HCT116 (cell line): ENCODE measurements around the gene NDUFAF5. TPM values are rescaled to one million over a fixed set of nuclear protein-coding genes. Genes with fewer than 3 reads are reported as not detected.

Experiments used
- ATAC-seq: fragments of 200-7000 bp; cut with Tn5 transposase; 2 replicates; pipeline ENCODE4 v1.9.1; 2020; ENCODE audit warnings: mild to moderate bottlenecking, moderate library complexity
- BruUV-seq: library from RNA; stranded (reverse); fragments of 400-500 nt; replicated peaks from 2 replicates; lab custom pipeline; 2021; lab: Mats Ljungman, UMichigan
- CTCF ChIA-PET: fragments of 300-600 bp; sonication (Branson Sonifier 250); formaldehyde crosslinking; loops from one replicate; lab custom pipeline; 2021; ENCODE audit warnings: antibody characterized with exemption; lab: Charles Lee
- POLR2A ChIA-PET: fragments of 300-600, 350-600 bp; sonication (Branson Sonifier 250); formaldehyde crosslinking; loops from one replicate; lab custom pipeline; 2021; ENCODE audit warnings: antibody characterized with exemption; lab: Charles Lee
- RAD21 ChIA-PET, 2 experiments: fragments of 300-600 bp; sonication (Branson Sonifier 250); formaldehyde crosslinking; loops; one replicate each; lab custom pipeline; 2023; ENCODE audit warnings: low total read pairs in 2 of 2; ENCODE audit not compliant: uncharacterized antibody in 2 of 2, unreplicated experiment in 2 of 2, low non-redundant PET in 1 of 2; lab: Charles Lee
- DNase-seq: peaks from one replicate; pipeline ENCODE4 v3.0.0-alpha.2; 2010; ENCODE audit warnings: low read depth, low spot score
- H2AFZ ChIP-seq: fragments of 200-600 bp; shearing (Covaris generic), sonication (generic); 2 replicates; pipeline ENCODE4 v1.6.1; 2017; ENCODE audit warnings: low read depth, mixed run types, mixed read lengths, antibody characterized with exemption, low read length; ENCODE audit not compliant: poor library complexity, severe bottlenecking
- H3K27ac ChIP-seq: 2 replicates; pipeline ENCODE4 v1.5.1; 2012; ENCODE audit warnings: low read depth, low read length
- H3K27me3 ChIP-seq: fragments of 200-600 bp; sonication (generic); 2 replicates; pipeline ENCODE4 v1.6.1; 2016; ENCODE audit warnings: mixed run types, low read length, mixed read lengths; ENCODE audit not compliant: insufficient read depth
- H3K36me3 ChIP-seq, 2 experiments: fragments of 200-500 bp in 1 of 2; fragments of 200-600 bp in 1 of 2; sonication (Bioruptor generic) in 1 of 2; sonication (generic) in 1 of 2; 2 replicates each; pipeline versions ENCODE4 v1.5.1 to v1.6.1; 2014 to 2016; ENCODE audit warnings: low read length in 2 of 2, inconsistent platforms in 1 of 2, mixed read lengths in 1 of 2, mixed run types in 1 of 2; ENCODE audit not compliant: insufficient read depth in 2 of 2, control insufficient read depth in 1 of 2
- H3K4me1 ChIP-seq, 2 experiments: fragments of 200-600 bp in 1 of 2; sonication (generic) in 1 of 2; 2 replicates each; pipeline versions ENCODE4 v1.5.1 to v1.6.1; 2012 to 2017; ENCODE audit warnings: low read length in 2 of 2, inconsistent platforms in 1 of 2, mild to moderate bottlenecking in 1 of 2, mixed read lengths in 1 of 2, mixed run types in 1 of 2, moderate library complexity in 1 of 2; ENCODE audit not compliant: insufficient read depth in 2 of 2, control insufficient read depth in 1 of 2
- H3K4me2 ChIP-seq: fragments of 200-600 bp; sonication (generic); 2 replicates; pipeline ENCODE4 v1.6.1; 2017; ENCODE audit warnings: mixed run types, low read length, mixed read lengths
- H3K4me3 ChIP-seq, 2 experiments: fragments of 200-600 bp in 1 of 2; sonication (generic) in 1 of 2; replicated peaks in 1 of 2; 2 replicates each; pipeline ENCODE4 v1.5.1; 2011 to 2016; ENCODE audit warnings: low read length in 2 of 2, control low read depth in 1 of 2, low read depth in 1 of 2, mild to moderate bottlenecking in 1 of 2, mixed read lengths in 1 of 2, mixed run types in 1 of 2
- H3K79me2 ChIP-seq: fragments of 200-600 bp; sonication (generic); 2 replicates; pipeline ENCODE4 v1.6.1; 2017; ENCODE audit warnings: mild to moderate bottlenecking, mixed run types, low read length, moderate library complexity, mixed read lengths; ENCODE audit not compliant: insufficient read depth
- H3K9ac ChIP-seq: fragments of 200-600 bp; sonication (generic); 2 replicates; pipeline ENCODE4 v1.6.1; 2016; ENCODE audit warnings: low read length, mixed read lengths
- H3K9me2 ChIP-seq: fragments of 200-600 bp; sonication (generic), shearing (Covaris generic); 2 replicates; pipeline ENCODE4 v1.6.1; 2017; ENCODE audit warnings: mixed run types, mild to moderate bottlenecking, moderate library complexity; ENCODE audit not compliant: insufficient read depth
- H3K9me3 ChIP-seq, 2 experiments: fragments of 200-500 bp in 1 of 2; fragments of 200-600 bp in 1 of 2; sonication (Bioruptor generic) in 1 of 2; sonication (generic) in 1 of 2; 2 replicates each; pipeline ENCODE4 v1.6.1; 2014 to 2017; ENCODE audit warnings: low read length in 2 of 2, mixed read lengths in 2 of 2, inconsistent platforms in 1 of 2, low read depth in 1 of 2, mild to moderate bottlenecking in 1 of 2, mixed run types in 1 of 2, moderate library complexity in 1 of 2; ENCODE audit not compliant: control insufficient read depth in 1 of 2, insufficient read depth in 1 of 2
- H4K20me1 ChIP-seq: fragments of 200-600 bp; sonication (generic), shearing (Covaris generic); 2 replicates; pipeline ENCODE4 v1.6.1; 2017; ENCODE audit warnings: mixed run types, mild to moderate bottlenecking, moderate library complexity; ENCODE audit not compliant: insufficient read depth
- CBX3 ChIP-seq: IDR thresholded peaks from 2 replicates; pipeline ENCODE4 v1.6.1; 2012; ENCODE audit warnings: low read depth
- CEBPB ChIP-seq: IDR thresholded peaks from 2 replicates; pipeline ENCODE4 v1.6.1; 2012; ENCODE audit warnings: low read depth
- EGR1 ChIP-seq: IDR thresholded peaks from 2 replicates; pipeline ENCODE4 v1.6.1; 2012; ENCODE audit warnings: low read depth
- ELF1 ChIP-seq: IDR thresholded peaks from 2 replicates; pipeline ENCODE4 v1.6.1; 2012; ENCODE audit warnings: low read depth, borderline replicate concordance
- EZH2 ChIP-seq: fragments of 200-600 bp; sonication (generic); IDR thresholded peaks from 2 replicates; pipeline ENCODE4 v1.6.1; 2017; ENCODE audit warnings: antibody characterized with exemption, mixed run types
- EZH2phosphoT487 ChIP-seq: fragments of 200-600 bp; IDR thresholded peaks from 2 replicates; pipeline ENCODE4 v1.6.1; 2018; ENCODE audit warnings: antibody characterized with exemption, borderline replicate concordance
- FOSL1 ChIP-seq: IDR thresholded peaks from 2 replicates; pipeline ENCODE4 v1.6.1; 2012; ENCODE audit warnings: low read depth
- JUND ChIP-seq: IDR thresholded peaks from 2 replicates; pipeline ENCODE4 v1.6.1; 2012
- POLR2A ChIP-seq: IDR thresholded peaks from 2 replicates; pipeline ENCODE4 v1.7.0; 2011; ENCODE audit warnings: borderline replicate concordance; ENCODE audit not compliant: insufficient read depth, insufficient read length; ENCODE audit errors: extremely low read depth
- POLR2AphosphoS5 ChIP-seq: IDR thresholded peaks from 2 replicates; pipeline ENCODE4 v1.6.1; 2011; ENCODE audit warnings: mild to moderate bottlenecking, low read depth, low read length, moderate library complexity
- RAD21 ChIP-seq: IDR thresholded peaks from 2 replicates; pipeline ENCODE4 v1.6.1; 2012; ENCODE audit warnings: low read depth, mild to moderate bottlenecking
- SP1 ChIP-seq: IDR thresholded peaks from 2 replicates; pipeline ENCODE4 v1.6.1; 2012; ENCODE audit warnings: low read depth
- SRF ChIP-seq: IDR thresholded peaks from 2 replicates; pipeline ENCODE4 v1.6.1; 2012; ENCODE audit warnings: low read depth
- YY1 ChIP-seq: IDR thresholded peaks from 2 replicates; pipeline ENCODE4 v1.6.1; 2011; ENCODE audit warnings: low read length, low read depth, moderate library complexity, mild to moderate bottlenecking; ENCODE audit not compliant: insufficient replicate concordance; ENCODE audit errors: extremely low read depth
- ZFX ChIP-seq: fragments of 450-650 bp; IDR thresholded peaks from 2 replicates; pipeline ENCODE4 v1.6.1; 2017
- ZNF274 ChIP-seq: fragments of 200-500 bp; sonication (Bioruptor generic); IDR thresholded peaks from 2 replicates; pipeline ENCODE4 v1.6.1; 2014; ENCODE audit warnings: mild to moderate bottlenecking, low read depth, low read length, inconsistent platforms
- intact Hi-C: fragments of 100-400 bp; cut with micrococcal nuclease; formaldehyde crosslinking; loops from 2 replicates; pipeline ENCODE4 v1.10.0; 2022
- total RNA-seq: library from RNA; stranded (reverse); gene quantifications from one replicate; pipeline ENCODE4 v1.2.1, GENCODE V29; 2021; ENCODE audit not compliant: unreplicated experiment
- TF ChIP-seq, protein P1 (sequence below): IDR thresholded peaks from 2 replicates; pipeline ENCODE4 v1.6.1; 2012
- TF ChIP-seq, protein P2 (sequence below): IDR thresholded peaks from 2 replicates; pipeline ENCODE4 v1.6.1; 2012

The NDUFAF5 gene
- total RNA-seq, 1 experiment from 2014 or later: 30.8 TPM

DNA sequence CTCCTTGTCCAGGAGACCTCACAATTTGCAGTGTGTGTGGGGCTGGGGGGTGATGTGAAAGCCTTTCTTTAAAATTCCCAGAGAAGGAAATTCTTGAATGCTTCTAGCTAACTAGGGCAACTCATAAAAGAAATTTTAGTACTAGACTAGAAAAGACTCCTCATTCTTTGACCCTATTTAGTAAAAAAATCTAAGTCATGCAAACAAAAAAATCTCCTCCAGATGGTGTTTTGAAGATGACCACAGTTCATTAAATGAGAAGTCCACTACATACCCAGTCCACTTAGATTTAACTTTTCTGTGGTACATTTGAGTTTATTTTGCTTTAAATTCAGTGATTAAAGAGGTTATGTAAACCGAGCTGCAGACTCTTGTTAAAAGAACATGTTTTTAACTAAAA, 67.5 kb downstream of the NDUFAF5 start:
- no peak overlapping the region for H2AFZ ChIP-seq
- DNase-seq (no peak), ATAC-seq (no peak)
- H3K9me3 ChIP-seq: no peaks in the 10 kb centered on the region
- TF ChIP-seq SP1: no peak
- no peak for TF ChIP-seq ELF1
- TF ChIP-seq JUND: no peak
- peaks cover 4% of the 10 kb centered on the region; the same call in 1 of the 2 replicates for H3K27me3 ChIP-seq
- ChIA-PET CTCF (no interaction called here), POLR2A (no interaction called here), RAD21 (no interaction called here)
- H4K20me1 ChIP-seq: no peaks in the 10 kb centered on the region
- no peak overlapping the region for H3K4me2 ChIP-seq
- no peaks in the 10 kb centered on the region for H3K36me3 ChIP-seq
- intact Hi-C loops: no loop called here
- H3K79me2 ChIP-seq: no peaks in the 10 kb centered on the region
- no peaks in the 10 kb centered on the region for H3K9me2 ChIP-seq
- H3K27ac ChIP-seq: no peak overlapping the region
- BruUV-seq: no TSS peak
- H3K4me3 ChIP-seq: no peak overlapping the region
- H3K4me1 ChIP-seq: no peaks in the 10 kb centered on the region
- no peak overlapping the region for H3K9ac ChIP-seq

DNA sequence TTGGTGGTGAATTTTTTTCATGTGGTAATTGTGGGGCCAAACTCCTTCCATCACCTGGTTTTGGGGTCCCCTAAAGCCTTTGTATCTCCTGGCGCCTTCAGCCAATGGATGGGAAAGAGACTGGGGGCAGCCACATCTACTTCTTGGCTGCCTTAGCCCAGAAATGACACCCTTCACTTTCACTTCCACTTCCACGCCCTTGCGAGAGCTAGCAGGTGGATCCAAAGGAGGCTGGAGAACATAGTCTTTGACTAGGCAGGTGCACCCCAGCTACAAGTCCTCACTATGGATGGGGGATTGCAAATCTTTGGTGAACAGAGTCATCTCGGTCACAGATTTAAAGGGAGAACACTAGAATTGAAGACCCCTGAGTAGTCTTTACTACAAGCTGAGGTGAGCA, 70.8 kb downstream of the NDUFAF5 start:
- H4K20me1 ChIP-seq: no peaks in the 10 kb centered on the region
- ChIA-PET POLR2A (no interaction called here), CTCF (no interaction called here), RAD21 (no interaction called here)
- no peak overlapping the region for H2AFZ ChIP-seq
- no peaks in the 10 kb centered on the region for H3K4me1 ChIP-seq
- H3K4me3 ChIP-seq: no peak overlapping the region
- no peaks in the 10 kb centered on the region for H3K9me2 ChIP-seq
- BruUV-seq: no TSS peak
- peaks cover 4% of the 10 kb centered on the region; the same call in 1 of the 2 replicates for H3K27me3 ChIP-seq
- no peak for DNase-seq
- intact Hi-C loops: no loop called here
- no peaks in the 10 kb centered on the region for H3K79me2 ChIP-seq
- no peak overlapping the region for H3K9ac ChIP-seq
- H3K9me3 ChIP-seq: no peaks in the 10 kb centered on the region
- no peak for ATAC-seq
- no peaks in the 10 kb centered on the region for H3K36me3 ChIP-seq
- H3K27ac ChIP-seq: no peak overlapping the region
- no peak overlapping the region for H3K4me2 ChIP-seq
- no peak for TF ChIP-seq YY1
- TF ChIP-seq, protein P1, sequence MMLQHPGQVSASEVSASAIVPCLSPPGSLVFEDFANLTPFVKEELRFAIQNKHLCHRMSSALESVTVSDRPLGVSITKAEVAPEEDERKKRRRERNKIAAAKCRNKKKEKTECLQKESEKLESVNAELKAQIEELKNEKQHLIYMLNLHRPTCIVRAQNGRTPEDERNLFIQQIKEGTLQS: no peak
- TF ChIP-seq ZNF274: no peak
- no peak for TF ChIP-seq EGR1
- TF ChIP-seq CEBPB: no peak
- no peak for TF ChIP-seq JUND
- TF ChIP-seq EZH2: no peak
- TF ChIP-seq ZFX: no peak
- TF ChIP-seq POLR2A: no peak
- TF ChIP-seq FOSL1: no peak
- TF ChIP-seq SRF: no peak
- no peak for TF ChIP-seq ELF1
- TF ChIP-seq CBX3: no peak
- TF ChIP-seq POLR2AphosphoS5: no peak
- TF ChIP-seq SP1: no peak
- no peak for TF ChIP-seq RAD21
- TF ChIP-seq EZH2phosphoT487: no peak
- TF ChIP-seq, protein P2, sequence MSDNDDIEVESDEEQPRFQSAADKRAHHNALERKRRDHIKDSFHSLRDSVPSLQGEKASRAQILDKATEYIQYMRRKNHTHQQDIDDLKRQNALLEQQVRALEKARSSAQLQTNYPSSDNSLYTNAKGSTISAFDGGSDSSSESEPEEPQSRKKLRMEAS: no peak
